GM18508 (cell line): ENCODE results near the gene PCDHB4.
"Not testable (repeated sequence)": the region's sequence is repeated elsewhere in the genome, so short reads cannot be mapped to it uniquely, and the experiment has no call there.

Experiments used
- ATAC-seq: cut with Tn5 transposase; IDR thresholded peaks from one replicate; pipeline ENCODE4 v1.9.1; 2021; ENCODE audit warnings: moderate number of reproducible peaks; ENCODE audit not compliant: insufficient read depth, unreplicated experiment

The PCDHB4 gene

GRCh38 chr5:141149812-141150211 is 28.2 kb downstream of the PCDHB4 start, which contains the start of gene PCDHB6:
TSS of gene PCDHB6 (plus strand) at chr5:141150057. CDS start at chr5:141150258, 201 bp downstream.
- no peak for ATAC-seq

GRCh38 chr5:141150224-141150992 is 28.8 kb downstream of the PCDHB4 start:
- no peak for ATAC-seq

DNA sequence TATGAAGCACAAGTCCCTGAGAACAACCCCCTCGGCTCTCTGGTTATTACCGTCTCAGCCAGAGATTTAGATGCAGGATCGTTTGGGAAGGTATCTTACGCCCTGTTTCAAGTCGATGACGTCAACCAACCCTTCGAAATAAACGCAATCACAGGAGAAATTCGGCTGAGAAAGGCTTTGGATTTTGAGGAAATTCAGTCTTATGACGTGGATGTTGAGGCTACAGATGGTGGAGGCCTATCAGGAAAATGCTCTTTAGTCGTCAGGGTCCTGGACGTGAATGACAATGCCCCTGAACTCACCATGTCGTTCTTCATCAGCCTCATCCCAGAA is 29.3 kb downstream of the PCDHB4 start:
- no peak for ATAC-seq

GRCh38 chr5:141151632-141152031 is 30.0 kb downstream of the PCDHB4 start:
- ATAC-seq: not testable (repeated sequence)

DNA sequence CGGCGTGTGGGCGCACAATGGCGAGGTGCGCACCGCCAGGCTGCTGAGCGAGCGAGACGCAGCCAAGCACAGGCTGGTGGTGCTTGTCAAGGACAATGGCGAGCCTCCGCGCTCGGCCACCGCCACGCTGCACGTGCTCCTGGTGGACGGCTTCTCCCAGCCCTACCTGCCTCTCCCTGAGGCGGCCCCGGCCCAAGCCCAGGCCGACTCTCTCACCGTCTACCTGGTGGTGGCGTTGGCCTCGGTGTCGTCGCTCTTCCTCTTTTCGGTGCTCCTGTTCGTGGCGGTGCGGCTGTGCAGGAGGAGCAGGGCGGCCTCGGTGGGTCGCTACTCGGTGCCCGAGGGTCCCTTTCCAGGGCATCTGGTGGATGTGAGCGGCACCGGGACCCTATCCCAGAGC is 30.5 kb downstream of the PCDHB4 start:
- ATAC-seq: not testable (repeated sequence)

DNA sequence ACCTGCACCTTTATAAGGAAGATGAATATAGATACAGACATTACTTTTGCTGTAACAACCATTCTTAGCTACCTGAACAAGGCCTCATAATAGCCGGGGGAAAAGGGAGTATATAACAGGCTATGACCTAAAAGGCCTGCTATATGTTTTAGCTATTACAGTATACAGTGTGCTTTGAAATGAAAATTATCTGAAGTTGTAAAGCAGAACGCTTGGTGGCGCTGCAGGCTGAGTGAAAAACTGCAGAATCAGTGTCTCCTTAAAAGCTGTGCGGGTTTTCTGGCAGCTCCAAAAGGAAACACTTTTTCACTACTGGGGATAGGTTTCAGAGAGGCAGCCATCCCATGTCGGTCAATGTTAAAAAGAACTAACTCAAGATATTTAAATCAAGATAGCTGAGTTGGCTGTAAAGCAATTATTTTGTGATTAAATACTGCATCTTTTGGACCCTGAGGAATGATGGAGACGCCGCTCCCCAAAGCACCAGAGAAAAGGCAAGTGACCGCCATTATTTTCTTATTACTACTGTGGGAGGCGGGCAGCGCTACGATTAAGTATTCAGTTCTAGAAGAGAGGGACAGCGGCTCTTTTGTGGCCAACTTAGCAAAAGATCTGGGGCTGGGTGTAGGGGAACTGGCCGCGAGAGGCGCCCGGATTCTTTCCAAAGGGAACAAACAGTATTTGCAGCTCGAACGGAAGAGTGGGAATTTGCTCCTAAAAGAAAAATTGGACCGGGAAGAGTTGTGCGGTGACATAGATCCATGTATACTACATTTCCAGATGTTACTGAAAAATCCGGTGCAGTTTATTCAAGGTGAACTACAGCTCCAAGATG is 34.1 kb downstream of the PCDHB4 start:
- no peak for ATAC-seq

DNA sequence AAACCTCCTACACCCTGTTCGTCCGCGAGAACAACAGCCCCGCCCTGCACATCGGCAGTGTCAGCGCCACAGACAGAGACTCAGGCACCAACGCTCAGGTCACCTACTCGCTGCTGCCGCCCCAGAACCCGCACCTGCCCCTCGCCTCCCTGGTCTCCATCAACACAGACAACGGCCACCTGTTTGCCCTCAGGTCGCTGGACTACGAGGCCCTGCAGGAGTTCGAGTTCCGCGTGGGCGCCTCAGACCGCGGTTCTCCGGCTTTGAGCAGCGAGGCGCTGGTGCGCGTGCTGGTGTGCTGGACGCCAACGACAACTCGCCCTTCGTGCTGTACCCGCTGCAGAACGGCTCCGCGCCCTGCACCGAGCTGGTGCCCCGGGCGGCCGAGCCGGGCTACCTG is 35.7 kb downstream of the PCDHB4 start:
- ATAC-seq: not testable (repeated sequence)

- not testable (repeated sequence) for ATAC-seq
Observed at GRCh38 chr5:141157901-141158300, 36.3 kb downstream of the PCDHB4 start.

DNA sequence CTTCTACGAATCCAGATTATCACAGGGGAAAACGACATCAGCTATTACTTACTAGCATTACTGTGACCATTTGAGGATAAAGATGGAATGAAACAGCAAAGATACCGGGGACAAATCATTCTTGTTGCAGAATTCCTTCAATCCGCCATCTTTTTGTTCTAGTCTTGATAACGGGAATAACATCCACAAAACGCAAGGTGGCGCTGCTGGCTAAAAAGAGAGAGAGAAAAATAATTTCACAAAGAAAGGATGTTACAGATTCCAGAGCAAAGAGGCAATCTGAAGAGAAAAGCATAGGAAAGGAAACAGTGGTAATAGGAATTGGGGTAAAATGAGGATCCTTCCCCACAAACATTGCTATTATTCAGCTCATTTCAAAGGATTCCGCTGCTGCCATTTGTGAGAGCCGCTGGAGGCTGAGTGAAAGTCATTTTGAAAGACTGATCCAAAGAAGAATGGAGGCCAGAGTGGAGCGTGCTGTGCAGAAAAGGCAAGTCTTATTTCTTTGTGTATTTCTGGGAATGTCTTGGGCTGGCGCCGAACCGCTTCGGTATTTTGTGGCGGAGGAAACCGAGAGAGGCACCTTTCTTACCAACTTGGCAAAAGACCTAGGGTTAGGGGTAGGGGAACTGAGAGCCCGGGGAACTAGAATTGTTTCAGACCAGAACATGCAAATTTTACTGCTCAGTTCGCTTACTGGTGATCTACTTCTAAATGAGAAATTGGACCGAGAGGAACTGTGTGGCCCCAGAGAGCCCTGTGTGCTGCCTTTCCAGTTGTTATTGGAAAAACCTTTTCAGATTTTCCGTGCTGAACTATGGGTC is 51.0 kb downstream of the PCDHB4 start, which contains the start of gene PCDHB7:
Gene PCDHB7 (plus strand): TSS at position 264 of the 824 bp plus-strand sequence. CDS start 192 bp downstream, at position 456.
- no peak for ATAC-seq

DNA sequence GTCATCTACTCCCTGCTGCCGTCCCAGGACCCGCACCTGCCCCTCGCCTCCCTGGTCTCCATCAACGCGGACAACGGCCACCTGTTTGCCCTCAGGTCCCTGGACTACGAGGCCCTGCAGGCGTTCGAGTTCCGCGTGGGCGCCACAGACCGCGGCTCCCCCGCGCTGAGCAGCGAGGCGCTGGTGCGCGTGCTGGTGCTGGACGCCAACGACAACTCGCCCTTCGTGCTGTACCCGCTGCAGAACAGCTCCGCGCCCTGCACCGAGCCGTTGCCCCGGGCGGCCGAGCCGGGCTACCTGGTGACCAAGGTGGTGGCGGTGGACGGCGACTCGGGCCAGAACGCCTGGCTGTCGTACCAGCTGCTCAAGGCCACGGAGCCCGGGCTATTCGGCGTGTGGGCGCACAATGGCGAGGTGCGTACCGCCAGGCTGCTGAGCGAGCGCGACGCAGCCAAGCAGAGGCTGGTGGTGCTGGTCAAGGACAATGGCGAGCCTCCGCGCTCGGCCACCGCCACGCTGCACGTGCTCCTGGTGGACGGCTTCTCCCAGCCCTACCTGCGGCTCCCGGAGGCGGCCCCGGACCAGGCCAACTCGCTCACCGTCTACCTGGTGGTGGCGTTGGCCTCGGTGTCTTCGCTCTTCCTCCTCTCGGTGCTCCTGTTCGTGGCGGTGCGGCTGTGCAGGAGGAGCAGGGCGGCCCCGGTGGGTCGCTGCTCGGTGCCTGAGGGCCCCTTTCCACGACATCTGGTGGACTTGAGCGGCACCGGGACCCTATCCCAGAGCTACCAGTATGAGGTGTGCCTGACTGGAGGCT is 52.9 kb downstream of the PCDHB4 start:
- ATAC-seq: not testable (repeated sequence)
